Stimulated activated CD8-positive, alpha-beta memory T cell treated with anti-CD3 and anti-CD28 coated beads, Interleukin-7, amount 100 ng/mL, for 24 hours (primary cell): ENCODE data around the gene AK4.
"Not testable (repeated sequence)": the region's sequence is repeated elsewhere in the genome, so short reads cannot be mapped to it uniquely, and the experiment has no call there.

Experiments used
- DNase-seq: peaks from one replicate; pipeline ENCODE4 v3.0.0-alpha.2; 2020; ENCODE audit warnings: low read depth

The AK4 gene

GRCh38 chr1:65214340-65215027 lies 66.5 kb downstream of the AK4 start:
- no peak for DNase-seq

- no peak for DNase-seq
Observed at GRCh38 chr1:65216989-65217388, 69.0 kb downstream of the AK4 start.

- no peak for DNase-seq
Observed at GRCh38 chr1:65221638-65222339, 73.8 kb downstream of the AK4 start.

- no peak for DNase-seq
Observed at GRCh38 chr1:65222340-65222940, 74.4 kb downstream of the AK4 start.

GRCh38 chr1:65224681-65225091 lies 76.7 kb downstream of the AK4 start:
- no peak for DNase-seq

- no peak for DNase-seq
Observed at GRCh38 chr1:65225179-65225578, 77.2 kb downstream of the AK4 start.

- DNase-seq = no peak
Observed at GRCh38 chr1:65229201-65229600, 81.2 kb downstream of the AK4 start.

GRCh38 chr1:65229754-65230339 lies 81.8 kb downstream of the AK4 start:
- DNase-seq = no peak

GRCh38 chr1:65230731-65231481 lies 82.9 kb downstream of the AK4 start:
- DNase-seq = no peak

- no peak for DNase-seq
Observed at GRCh38 chr1:65231718-65232330, 83.8 kb downstream of the AK4 start.

GRCh38 chr1:65232461-65232990 lies 84.5 kb downstream of the AK4 start:
- no peak for DNase-seq

GRCh38 chr1:65233782-65234181 lies 85.8 kb downstream of the AK4 start:
- DNase-seq = no peak

- no peak for DNase-seq
Observed at GRCh38 chr1:65235867-65236805, 88.1 kb downstream of the AK4 start.

- DNase-seq = not testable (repeated sequence)
Observed at GRCh38 chr1:65237088-65237487, 89.1 kb downstream of the AK4 start.

- DNase-seq = no peak
Observed at GRCh38 chr1:65237503-65237902, 89.5 kb downstream of the AK4 start.

- no peak for DNase-seq
Observed at GRCh38 chr1:65238010-65238409, 90.0 kb downstream of the AK4 start.

- DNase-seq = no peak
Observed at GRCh38 chr1:65243491-65243890, 95.5 kb downstream of the AK4 start.

- no peak for DNase-seq
Observed at GRCh38 chr1:65245295-65245694, 97.3 kb downstream of the AK4 start.

GRCh38 chr1:65247419-65248359 lies 99.7 kb downstream of the AK4 start:
- DNase-seq = no peak
